ENCODE measurements around the gene KLHL4. TPM values are rescaled to one million over a fixed set of nuclear protein-coding genes. Genes with fewer than 3 reads are reported as not detected.
A peak's percentile ranks its signal among the peaks of the same experiment; 100 is the strongest.
"Not testable (repeated sequence)": the region's sequence is repeated elsewhere in the genome, so short reads cannot be mapped to it uniquely, and the experiment has no call there.

KLHL4 gene, protein sequence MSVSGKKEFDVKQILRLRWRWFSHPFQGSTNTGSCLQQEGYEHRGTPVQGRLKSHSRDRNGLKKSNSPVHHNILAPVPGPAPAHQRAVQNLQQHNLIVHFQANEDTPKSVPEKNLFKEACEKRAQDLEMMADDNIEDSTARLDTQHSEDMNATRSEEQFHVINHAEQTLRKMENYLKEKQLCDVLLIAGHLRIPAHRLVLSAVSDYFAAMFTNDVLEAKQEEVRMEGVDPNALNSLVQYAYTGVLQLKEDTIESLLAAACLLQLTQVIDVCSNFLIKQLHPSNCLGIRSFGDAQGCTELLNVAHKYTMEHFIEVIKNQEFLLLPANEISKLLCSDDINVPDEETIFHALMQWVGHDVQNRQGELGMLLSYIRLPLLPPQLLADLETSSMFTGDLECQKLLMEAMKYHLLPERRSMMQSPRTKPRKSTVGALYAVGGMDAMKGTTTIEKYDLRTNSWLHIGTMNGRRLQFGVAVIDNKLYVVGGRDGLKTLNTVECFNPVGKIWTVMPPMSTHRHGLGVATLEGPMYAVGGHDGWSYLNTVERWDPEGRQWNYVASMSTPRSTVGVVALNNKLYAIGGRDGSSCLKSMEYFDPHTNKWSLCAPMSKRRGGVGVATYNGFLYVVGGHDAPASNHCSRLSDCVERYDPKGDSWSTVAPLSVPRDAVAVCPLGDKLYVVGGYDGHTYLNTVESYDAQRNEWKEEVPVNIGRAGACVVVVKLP
- polyA plus RNA-seq (2013, experiment 1 of 2; ENCODE audit: insufficient read length), result 0.13 TPM
- polyA plus RNA-seq (2013, experiment 2 of 2; ENCODE audit: insufficient read length), result 0.28 TPM

DNA sequence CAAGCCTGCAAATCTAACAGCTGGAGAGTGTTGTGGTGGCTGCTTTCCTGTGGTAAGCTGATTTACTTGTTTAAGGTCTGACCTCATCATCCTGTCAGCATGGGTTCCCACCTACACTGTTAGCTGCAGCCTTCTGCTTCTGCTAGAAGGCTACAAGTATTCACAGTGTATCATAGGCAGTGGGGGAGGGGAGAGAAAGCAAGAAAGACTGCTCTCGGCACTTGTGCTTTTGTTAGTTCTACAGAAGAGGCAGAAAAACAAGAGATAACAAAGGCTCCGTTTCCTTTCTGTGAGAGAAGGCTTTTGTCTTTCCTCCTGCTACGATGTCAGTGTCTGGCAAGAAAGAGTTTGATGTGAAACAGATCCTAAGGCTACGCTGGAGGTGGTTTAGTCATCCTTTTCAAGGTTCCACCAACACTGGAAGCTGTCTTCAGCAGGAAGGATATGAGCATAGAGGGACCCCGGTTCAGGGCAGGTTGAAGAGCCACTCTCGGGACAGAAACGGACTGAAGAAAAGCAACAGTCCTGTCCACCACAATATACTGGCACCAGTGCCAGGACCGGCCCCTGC is at the start of gene KLHL4:
Gene KLHL4, plus strand, starts transcription at position 232 of the 571 bp plus-strand sequence. Its CDS starts 92 bp downstream, at position 324.
- DNase-seq, result peak; percentile 45

DNA sequence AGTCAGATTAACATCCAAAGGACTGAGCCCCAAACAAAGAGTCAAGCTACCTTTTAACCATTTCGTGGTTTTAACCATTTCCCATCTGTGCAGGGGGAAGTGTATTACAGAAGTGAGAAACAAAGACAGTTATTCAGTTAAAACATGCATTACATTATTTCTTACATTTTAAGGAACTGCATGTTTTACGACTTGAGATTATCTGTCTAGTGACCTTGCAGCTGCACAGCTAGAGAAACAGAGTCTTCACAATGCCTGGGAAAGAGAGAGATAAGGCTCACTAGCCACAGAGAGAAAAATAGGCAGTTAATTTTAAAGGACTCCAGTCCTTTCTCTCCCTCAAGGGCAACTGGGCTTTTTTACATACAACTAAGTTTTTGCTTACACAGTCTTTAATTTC is 48.7 kb upstream of the KLHL4 start:
- DNase-seq, result no peak

DNA sequence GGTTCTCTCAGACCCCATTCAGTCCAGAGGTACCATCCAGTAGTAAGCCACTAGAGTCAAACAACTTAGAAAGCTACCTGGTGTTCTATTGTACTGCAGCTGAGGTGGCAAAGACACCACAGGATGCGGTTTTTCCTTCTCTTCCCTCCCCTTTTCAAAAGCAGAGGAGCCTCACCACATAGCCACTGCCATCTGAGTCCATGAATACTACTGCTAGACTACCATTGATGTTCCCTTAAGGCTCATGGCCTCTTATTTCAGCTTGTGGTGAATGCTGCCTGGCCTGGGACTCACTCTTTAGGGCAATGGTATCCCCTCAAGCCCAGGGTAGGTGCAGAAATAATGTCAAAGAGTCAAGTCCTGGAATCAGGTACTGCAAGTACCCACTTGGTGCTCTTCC is 41.8 kb upstream of the KLHL4 start:
- DNase-seq, result no peak

DNA sequence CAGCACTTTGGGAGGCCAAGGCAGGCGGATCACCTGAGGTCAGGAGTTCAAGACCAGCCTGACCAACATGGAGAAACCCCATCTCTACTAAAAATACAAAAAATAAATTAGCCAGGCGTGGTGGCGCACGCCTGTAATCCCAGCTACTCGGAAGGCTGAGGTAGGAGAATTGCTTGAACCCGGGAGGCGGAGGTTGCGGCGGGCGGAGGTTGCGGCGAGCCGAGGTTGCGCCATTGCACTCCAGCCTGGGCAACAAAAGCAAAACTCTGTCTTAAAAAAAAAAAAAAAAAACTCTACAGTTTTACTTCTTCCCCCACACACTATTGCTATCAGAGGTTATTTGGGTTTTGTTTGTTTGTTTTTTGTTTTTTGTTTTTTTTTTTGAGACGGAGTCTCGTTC is 38.9 kb upstream of the KLHL4 start:
- not testable (repeated sequence) for DNase-seq

DNA sequence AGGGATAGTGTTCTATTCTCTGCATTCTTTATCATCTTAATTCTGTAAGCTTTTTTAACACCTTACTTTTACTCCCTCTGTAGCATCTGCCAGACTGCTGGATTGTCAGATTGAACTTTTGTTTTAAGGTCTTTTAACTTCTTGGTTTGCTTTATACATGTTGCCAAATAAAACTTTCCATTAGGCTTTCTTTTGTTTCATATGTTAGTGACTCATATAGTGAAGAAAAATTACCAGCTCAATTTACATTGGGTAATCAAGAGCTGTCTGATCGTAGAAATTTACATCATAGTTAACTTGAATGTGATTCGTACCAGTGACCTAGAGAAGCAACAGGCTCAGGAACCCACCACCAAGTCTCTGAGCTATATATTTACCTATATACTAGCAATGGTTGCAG is 28.5 kb upstream of the KLHL4 start:
- DNase-seq, result no peak

DNA sequence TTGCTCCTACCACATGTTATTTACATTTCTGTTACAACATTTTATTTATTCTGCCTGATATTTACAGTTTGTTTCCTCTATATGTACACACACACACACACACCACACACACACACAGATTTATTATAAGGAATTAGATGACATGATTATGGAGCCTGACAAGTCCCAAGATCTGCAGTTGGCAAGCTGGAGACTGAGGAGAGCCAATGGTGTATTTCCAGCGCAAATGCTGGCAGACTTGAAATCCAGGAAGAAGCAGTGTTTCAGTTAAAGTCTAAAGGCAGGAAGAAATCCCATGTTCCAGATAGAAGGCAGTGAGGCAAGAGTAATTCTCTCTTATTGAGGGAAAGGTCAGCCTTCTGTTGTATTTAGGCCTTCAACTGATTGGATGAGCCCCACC is 1.8 kb upstream of the KLHL4 start:
- DNase-seq, result no peak

DNA sequence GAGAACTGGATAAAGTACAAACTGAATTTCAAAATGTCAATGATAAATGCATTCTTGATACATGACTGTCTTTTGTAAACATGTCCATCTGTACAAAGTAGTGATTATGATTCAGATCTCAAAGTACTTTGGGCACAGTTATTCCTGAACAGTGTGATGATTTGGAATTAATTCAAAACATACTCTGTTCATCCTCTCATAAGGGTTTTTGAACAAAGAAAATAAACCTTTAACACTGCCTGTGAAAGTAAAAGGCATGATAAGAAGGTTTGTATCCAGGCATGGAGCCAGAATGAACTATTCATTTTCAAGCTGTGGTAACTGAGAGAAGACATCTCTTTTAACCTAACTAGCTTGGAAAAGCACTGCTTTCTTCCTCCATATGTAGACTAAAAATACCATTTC is 883 bp upstream of the KLHL4 start:
- peak; percentile 26 for DNase-seq

DNA sequence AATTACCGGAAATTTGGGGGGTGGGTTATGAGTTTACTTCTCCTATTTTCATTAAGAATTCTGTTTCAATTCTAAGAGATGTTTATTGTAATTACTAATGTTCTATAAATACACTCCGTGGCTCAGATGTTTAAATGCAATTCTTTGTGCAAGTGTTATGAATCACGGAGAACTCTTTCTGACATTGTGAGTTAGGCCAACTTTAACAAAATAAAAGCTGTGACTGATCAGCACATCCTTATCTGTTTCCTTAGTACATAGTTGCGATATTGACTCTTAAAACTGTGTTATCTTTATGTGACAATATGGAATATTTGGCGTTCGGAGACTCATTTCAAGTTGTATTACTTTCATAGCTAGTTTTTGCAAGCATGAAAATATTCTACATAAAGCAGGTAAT is 902 bp downstream of the KLHL4 start:
- DNase-seq, result no peak

DNA sequence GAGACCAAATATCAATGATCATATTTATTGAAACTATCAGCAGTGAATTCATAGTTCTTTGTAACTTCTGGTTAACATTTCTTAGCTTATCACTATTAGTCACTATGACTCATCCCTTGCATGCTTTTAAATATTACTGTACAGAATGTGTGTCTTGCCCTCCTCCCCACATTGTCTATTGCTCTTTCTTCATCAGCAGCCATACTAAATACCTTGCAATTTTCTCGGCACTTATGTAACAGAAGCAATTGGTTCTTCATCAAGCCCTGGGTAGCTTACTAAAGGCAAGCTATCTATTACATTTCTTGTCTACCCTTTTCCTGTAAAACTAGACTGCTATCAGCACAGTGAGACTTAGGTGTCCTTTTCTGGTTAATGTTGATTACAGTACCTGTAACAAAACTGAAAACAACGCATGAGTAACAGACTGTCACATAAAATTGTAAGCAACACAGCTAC is 8.2 kb downstream of the KLHL4 start:
- DNase-seq, result peak; percentile 43

DNA sequence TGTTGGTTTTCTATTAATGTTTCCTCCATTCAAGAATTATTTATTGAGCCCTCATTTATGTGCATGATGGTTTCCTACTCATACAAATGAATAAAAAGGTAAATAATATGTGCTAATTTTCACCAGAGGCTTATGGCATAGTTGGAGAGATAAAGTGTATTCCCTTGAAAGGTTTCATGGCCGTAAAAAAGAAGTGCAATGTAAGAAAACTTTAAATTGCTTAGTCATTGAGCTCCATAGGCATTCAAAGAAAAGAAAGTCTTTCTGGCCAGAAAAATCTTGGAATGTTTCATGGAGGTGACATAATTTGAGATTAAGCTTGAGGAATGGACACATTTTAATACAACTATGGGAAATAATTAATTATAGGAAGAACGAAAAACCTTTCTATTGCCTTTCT is 8.7 kb downstream of the KLHL4 start:
- no peak for DNase-seq

DNA sequence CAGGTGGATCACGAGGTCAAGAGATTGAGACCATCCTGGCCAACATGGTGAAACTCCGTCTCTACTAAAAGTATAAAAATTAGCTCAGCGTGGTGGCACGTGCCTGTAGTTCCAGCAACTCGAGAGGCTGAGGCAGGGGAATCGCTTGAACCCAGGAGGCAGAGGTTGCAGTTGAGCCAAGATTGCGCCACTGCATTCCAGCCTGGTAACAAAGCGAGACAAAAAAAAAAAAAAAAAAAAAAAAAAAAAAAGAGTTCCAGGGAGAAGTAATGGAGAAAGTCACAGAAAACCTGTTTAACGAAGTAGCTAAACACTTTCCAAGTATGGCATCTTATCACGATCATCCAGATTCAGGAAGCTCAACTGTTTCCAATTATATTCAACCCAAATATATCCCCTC is 10.9 kb downstream of the KLHL4 start:
- no peak for DNase-seq

DNA sequence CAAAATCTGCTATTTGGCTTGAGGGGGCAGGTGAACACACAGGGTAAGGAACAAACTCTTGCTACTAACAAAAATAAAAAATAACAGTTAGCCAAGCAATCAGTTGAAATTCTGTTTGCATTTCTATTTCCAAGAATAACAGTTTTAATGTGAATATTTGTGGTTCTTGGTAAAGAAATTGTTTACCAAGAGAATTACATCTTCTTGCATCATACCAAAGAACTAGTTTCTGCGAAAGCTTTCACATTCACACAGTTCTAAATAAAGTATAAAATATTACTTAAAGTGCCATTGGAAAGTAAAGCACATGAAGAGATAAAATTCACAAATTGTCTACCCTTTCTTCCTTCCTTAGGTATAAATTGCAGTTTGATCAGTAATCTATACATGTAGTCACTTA is 54.4 kb downstream of the KLHL4 start:
- DNase-seq, result no peak

DNA sequence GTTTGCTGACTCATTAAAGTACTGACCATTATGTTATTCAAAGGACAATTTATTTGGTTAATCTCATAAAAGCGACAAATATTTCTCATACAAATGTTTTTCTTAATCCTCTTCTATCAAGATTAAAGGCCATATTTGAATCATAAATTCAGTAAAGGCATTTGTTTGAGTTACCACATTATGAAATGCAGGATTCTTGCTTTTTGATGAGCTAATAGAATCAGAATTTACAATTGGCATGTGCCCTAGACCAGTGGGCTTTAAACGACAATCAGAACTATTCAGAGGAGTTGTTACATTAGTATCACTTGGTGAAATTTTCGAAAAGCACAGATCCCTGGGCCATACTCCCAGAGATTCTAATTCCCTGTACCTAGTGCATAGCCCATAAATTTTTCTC is 55.3 kb downstream of the KLHL4 start:
- DNase-seq, result peak; percentile 0

DNA sequence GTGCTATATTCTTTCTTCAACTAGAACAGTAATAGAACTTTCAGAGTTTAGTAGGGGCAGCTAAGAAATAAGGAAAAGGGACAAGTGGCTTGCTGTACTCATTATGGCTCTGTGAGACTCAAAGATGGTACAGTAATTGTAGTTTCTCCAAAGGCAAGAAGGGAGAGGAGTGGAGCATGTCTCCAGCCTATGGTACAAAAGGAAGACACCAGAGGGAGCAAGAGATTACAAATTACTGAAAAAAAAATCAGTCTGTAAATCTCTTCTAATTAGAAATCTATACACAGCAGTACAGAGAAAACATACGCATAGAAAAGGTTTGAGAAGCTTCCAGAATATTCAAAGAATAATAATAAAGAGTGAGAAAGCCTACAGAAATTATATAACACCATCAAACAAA is 61.4 kb downstream of the KLHL4 start:
- no peak for DNase-seq

DNA sequence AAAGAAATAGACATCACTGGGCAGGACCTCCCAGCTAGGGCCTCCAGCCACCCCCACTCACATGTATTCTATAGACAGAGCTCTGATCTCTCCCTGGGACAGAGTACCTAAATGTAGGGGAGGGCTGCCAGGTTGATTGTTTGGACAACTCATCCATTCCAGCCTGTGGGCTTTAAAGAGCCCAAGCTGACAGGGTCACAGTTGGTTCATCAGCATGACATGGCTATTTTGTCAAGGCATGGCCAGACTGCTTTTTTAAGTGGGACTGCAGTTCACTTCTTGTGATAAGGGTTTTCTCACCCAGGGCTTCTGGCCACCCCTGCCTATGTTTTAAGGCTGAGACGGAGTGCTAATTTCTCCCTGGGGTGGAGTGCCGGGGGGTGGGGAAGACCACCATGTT is 63.3 kb downstream of the KLHL4 start:
- no peak for DNase-seq

DNA sequence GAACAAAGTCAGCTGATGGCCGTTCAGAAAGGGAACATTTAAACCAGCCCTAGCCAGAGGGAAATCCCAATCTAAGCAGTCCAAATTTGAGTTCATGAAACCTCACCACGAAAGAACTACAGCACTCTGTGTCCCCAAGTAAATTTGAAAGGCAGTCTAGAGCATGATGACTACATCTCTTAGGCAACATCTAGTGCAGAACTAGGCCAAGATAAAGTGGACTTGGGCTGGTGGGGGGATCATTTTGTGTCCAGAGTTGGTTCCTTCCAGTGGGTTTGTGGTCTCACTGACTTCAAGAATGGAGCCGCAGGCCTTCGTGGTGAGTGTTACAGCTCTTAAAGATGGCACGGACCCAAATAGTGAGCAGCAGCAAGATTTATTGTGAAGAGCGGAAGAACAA is 64.9 kb downstream of the KLHL4 start:
- no peak for DNase-seq

DNA sequence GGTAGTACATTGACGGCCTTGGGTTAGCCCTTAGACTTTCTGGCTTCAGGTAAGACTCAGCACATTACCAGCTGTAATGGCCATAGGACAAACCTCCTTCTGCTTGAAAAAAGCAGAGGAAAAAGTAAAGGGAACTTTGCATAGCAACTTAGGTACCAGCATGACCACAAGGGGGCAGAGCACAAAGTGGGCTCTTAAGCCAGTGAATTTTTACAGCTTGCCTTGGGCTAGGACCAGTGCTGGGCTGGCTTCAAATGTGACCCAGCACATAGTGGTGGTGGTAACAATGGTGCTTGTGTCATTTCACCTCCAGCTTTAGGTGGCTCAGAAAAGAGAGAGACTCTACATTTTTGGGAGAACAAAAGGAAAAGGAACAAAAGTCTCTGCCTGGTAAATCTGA is 66.1 kb downstream of the KLHL4 start:
- DNase-seq, result no peak

DNA sequence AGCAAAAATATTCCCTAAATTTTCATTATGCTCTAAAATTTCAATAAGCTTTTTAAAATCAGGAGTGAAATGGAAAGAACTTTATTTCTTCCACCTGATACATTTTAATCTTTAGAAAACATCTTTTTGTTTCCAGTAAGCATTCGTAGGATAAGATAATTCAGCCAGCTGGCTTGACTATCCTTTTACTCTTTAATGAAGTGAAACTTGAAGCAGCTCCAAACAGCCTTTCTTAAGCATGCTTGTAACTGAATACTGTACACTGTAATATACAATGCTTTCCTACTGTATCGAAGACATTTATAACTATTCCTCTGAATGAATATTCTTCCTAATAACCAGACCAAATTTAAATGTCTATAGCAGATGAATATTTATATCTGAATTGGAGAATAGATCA is 98.8 kb downstream of the KLHL4 start:
- DNase-seq, result no peak

DNA sequence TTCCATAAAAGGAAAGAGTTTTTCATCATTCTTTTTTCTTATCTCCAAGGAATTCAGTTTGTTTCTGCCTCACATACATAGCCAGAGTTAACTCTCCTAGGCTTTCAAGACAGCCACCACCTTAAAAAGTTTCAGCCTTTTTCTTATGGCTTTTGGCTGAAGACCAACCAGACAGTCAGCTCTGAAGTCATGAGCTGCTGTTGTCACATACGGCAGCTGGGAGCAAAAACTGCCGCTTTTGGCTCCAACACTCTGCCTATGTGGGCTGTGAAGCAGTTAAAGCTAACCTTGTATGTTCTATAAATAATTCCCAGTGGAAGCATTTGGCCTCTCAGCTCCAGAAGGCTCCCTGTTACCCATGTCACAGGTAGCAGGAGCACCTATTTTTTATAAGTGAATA is 104.1 kb downstream of the KLHL4 start:
- DNase-seq, result peak; percentile 21

DNA sequence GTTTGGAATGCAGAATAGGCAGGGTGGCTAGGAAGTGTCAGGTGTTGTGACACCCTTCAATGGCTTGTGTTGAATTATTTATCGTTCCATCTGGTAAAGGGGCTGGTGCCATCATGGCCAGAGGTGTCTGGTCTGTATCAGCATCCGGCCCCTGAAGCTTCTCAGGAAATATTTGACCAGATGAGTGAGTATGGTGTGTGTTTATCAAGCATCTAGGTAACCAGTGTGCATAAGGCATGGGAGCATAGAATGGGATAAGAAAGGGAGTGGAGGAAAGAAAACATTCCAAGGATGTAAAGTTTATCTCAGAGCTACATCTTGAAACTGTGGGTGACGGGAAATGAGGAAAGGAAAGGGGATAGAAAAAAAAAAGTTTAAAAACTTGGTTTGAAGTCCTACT is 109.4 kb downstream of the KLHL4 start:
- no peak for DNase-seq

DNA sequence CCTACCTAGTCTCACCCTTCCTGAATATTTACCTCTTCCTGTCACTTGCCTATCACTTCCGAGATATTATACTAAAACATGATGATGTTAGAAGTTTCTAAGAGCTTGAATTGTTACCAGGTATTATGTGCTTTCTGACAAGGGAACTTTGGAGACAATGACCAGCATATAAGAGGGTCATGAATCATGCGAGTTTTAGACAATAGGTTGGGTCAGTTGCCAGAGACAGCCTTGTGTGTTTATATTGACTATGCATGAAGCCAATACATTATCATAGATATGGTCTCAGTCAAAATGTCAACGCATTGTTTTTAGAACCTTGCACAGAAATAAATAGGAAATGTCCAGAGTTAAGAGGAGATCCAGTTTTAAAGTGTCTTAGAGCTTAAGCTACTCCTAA is 116.8 kb downstream of the KLHL4 start:
- DNase-seq, result no peak

DNA sequence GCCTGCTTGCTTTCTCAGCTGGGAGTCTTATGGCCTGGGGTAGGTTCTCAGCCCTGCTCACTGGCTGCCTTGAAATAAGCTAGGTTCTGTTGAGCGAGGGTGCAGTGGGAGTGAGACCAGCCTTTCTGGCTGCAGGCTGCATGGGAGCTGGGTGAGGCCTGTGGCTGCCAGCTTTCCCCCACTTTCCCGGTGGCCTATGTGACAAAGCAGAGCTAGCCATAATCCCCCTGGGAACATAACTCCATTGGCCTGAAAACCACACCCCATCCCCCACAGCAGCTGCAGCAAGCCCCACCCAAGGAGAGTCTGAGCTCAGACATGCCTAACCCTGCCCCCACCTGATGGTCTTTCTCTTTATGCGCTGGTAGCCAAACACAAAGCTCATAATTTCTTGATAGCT is 118.9 kb downstream of the KLHL4 start:
- DNase-seq, result no peak

DNA sequence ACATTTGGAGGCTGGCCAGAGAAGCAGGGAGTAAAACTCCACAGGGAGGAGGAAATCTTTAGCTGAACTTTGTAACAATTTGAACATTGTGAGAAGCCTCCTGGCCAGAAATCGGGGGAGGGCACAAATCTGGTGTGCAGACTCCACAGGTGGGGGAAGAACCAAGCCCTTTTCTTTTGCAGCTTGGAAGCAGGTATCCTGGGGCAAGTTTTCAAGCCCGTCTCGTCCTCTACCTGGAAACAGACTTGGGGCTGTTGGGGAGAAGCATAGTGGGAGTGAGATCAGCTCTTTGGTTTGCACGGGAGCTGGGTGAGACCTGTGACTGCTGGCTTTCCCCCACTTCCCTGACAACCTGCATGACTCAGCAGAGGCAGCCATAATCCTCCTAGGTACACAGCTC is 123.8 kb downstream of the KLHL4 start:
- not testable (repeated sequence) for DNase-seq

DNA sequence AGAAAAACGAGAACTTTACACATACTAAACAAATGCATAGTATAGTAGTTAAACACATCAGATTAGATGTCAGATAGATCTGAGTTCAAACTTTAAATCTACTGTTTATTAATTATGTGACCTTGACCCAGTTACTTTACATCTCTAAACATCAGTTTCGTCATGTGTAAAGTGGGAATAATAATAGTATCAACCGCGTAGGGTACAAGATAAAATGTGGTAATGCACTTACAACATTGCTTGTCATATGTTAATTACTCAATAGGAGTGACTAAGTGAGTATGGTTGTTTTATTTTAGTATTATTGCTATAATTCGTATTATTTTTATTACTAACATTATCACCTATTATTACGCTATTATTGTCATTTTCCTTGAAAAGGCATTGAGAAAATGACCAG is 144.2 kb downstream of the KLHL4 start:
- DNase-seq, result no peak

Measured in fibroblast of skin of scalp (primary cell).